HL-60 (cell line): ENCODE measurements around the gene HIPK2.

Experiments
- CTCF ChIP-seq: IDR thresholded peaks from one replicate; pipeline ENCODE4 v1.5.1; 2011; ENCODE audit warnings: low read length, control low read depth, inconsistent platforms; ENCODE audit not compliant: insufficient read depth
- TF ChIP-seq, protein P1 (sequence below): IDR thresholded peaks from 2 replicates; pipeline ENCODE4 v1.6.1; 2012; ENCODE audit warnings: low read depth; ENCODE audit not compliant: insufficient replicate concordance

GRCh38 chr7:139769066-139769465 lies 8.7 kb downstream of the HIPK2 start:
- no peak for TF ChIP-seq CTCF
- TF ChIP-seq, protein P1, sequence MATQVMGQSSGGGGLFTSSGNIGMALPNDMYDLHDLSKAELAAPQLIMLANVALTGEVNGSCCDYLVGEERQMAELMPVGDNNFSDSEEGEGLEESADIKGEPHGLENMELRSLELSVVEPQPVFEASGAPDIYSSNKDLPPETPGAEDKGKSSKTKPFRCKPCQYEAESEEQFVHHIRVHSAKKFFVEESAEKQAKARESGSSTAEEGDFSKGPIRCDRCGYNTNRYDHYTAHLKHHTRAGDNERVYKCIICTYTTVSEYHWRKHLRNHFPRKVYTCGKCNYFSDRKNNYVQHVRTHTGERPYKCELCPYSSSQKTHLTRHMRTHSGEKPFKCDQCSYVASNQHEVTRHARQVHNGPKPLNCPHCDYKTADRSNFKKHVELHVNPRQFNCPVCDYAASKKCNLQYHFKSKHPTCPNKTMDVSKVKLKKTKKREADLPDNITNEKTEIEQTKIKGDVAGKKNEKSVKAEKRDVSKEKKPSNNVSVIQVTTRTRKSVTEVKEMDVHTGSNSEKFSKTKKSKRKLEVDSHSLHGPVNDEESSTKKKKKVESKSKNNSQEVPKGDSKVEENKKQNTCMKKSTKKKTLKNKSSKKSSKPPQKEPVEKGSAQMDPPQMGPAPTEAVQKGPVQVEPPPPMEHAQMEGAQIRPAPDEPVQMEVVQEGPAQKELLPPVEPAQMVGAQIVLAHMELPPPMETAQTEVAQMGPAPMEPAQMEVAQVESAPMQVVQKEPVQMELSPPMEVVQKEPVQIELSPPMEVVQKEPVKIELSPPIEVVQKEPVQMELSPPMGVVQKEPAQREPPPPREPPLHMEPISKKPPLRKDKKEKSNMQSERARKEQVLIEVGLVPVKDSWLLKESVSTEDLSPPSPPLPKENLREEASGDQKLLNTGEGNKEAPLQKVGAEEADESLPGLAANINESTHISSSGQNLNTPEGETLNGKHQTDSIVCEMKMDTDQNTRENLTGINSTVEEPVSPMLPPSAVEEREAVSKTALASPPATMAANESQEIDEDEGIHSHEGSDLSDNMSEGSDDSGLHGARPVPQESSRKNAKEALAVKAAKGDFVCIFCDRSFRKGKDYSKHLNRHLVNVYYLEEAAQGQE, result no peak
